ENCODE data around the gene PTPRN.

GRCh38 chr2:219296631-219297391, 12.4 kb downstream of the PTPRN start:
- TF ChIP-seq RFX5 (IDR thresholded peaks at IDR 0.05; ENCODE audit: borderline replicate concordance, low read depth, low read length) = no peak
- TF ChIP-seq CBX5 (IDR thresholded peaks at IDR 0.05; ENCODE audit: low read depth, low read length) = no peak
- no peak for TF ChIP-seq ATF3 (IDR thresholded peaks at IDR 0.05; ENCODE audit: insufficient read depth, low read depth, low read length)
